HTERT RPE-1 (cell line): ENCODE measurements around the gene RBBP8.
"Not testable (repeated sequence)": the region's sequence is repeated elsewhere in the genome, so short reads cannot be mapped to it uniquely, and the experiment has no call there.

ENCODE experiments used
- in situ Hi-C: fragments of 300-500 bp; cut with MboI; formaldehyde crosslinking; loops from 4 replicates; pipeline ENCODE4 v1.14.3; 2020; ENCODE audit warnings: low sequenced_read_pairs

Gene RBBP8

DNA sequence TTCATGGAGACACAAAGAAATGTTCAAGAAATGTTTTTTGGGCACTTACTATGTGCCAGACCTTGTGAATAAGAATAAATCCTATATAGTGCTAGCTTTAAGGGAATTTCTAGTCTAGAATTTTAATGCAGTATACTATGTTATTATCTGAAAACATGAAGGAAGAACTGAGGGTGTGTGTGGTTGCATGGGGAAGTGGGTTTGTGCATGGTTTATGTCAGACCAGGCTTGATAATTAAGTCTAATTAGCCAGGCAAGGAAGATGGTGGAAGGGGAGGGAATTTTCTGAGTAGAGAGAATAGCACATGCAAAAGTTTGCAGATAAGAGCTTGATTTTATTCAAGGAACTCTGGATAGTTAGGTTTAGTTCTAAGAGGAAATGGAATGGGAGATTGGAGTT is 6.5 kb downstream of the RBBP8 start:
- in situ Hi-C loops, result no loop called here

- in situ Hi-C loops, result no loop called here
Measured at GRCh38 chr18:22943847-22944246, 10.7 kb downstream of the RBBP8 start.

DNA sequence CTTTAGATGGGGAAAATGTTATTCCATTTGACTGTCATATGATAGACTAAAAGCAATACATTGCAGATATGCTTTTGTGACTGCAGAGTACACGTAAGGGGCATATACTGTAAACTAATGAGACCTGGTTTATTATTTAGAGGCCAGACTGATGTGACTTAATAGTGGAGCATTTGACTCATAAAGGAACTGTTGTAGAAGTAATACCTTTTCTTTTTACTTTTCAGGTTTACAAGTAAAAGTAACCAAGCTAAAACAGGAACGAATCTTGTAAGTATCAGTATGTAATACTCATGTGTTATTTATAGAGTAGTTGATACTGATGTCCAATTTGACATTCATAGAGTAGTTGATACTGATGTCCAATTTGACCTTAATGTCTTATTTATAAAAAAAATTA is 13.1 kb downstream of the RBBP8 start:
- in situ Hi-C loops, result no loop called here

GRCh38 chr18:22946846-22947245 is 13.7 kb downstream of the RBBP8 start:
- in situ Hi-C loops, result no loop called here

- in situ Hi-C loops, result no loop called here
Measured at GRCh38 chr18:22951823-22952222, 18.7 kb downstream of the RBBP8 start.

DNA sequence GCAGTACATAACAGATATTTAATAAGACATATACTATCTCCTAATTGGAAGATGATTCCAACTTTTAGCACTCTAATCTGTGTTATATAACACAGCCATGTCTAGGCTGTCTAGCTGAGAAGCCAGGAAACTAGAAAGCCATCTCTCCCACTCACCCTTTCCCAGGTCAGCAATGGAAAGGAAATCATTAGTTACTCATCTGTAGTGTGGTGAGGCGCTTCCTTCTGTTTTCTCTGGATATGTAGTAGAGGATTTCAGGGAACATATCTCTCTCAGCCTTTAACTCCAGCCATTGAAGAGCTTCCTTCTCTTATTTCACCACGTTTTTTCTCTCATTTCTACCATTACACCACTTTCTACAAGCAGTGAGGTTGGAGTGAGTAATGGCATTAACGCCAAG is 19.4 kb downstream of the RBBP8 start:
- in situ Hi-C loops, result no loop called here

GRCh38 chr18:22953982-22954381 is 20.9 kb downstream of the RBBP8 start:
- in situ Hi-C loops, result not testable (repeated sequence)

- in situ Hi-C loops, result no loop called here
Measured at GRCh38 chr18:22956226-22956625, 23.1 kb downstream of the RBBP8 start.

DNA sequence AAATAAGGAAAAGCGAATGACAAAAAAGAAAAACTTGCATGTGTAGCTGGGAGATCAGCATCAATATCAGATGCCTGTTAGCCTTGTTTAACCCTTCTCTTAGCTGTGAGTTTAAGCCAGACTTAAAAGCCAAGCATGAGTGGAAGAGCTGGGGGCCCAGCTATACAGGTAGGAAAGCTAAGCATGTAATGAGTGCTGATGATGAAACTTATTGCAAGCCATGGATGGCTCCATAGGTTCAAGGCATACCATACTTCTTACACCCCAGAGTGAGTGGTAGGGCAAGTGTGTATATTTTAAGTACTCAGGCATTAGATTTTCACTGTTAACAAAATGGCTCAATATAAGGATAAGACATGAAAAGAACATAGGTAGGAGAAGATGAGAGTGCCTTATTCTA is 28.0 kb downstream of the RBBP8 start:
- in situ Hi-C loops, result no loop called here

DNA sequence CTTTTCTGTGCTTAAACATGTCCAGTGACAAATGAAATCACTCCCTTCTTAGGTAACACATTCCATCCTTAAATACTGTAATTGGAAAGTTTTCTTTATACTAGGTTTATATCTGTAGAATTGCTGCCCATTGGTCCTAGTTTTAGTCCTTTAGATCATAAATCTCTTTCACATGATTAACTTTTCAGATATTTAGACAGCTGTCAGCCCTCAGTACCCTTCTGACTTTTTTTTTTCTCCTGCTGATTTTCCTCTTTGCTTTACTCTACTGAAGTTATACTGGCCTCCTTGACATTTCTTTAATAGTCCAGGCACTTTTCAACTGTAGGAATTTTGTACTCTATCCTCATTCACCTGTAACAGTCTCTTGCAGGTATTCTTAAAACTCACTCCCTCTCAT is 28.9 kb downstream of the RBBP8 start:
- in situ Hi-C loops, result no loop called here

DNA sequence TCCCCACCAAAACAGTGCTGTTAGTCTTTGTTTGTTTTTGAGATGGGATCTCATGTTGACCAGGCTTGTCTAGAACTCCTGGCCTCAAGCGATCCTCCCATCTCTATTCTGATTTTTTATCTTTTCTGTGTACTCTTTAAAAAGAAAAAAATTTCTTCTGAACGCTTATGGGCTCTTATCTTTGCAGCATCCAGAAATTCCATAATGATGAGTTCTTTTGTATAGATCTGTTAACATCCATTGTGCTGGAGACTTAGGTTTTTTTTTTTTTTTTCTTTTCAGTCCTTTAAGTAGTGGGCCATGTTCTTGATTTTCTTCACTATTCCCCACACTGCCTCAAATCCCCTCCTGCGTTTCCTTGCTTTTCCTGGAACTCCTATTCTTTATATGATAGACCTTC is 31.0 kb downstream of the RBBP8 start:
- in situ Hi-C loops, result no loop called here

DNA sequence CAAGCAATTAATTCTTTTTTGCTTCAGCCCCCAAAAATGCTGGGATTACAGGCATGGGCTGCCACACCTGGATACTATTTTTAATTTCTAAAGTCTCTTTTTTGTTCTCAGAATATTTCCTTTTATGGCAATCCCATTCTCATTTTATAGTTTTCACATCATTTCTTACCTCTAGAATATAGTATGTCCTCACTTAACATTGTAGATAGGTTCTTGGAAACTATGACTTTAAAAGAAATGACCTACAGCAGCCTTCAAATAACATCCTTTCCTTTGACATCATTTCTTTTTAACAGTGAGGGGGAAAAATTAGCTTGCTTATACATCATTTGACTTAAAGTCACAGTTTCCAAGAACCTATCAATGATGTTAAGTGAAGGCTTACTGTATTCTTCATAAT is 31.6 kb downstream of the RBBP8 start:
- in situ Hi-C loops, result no loop called here

DNA sequence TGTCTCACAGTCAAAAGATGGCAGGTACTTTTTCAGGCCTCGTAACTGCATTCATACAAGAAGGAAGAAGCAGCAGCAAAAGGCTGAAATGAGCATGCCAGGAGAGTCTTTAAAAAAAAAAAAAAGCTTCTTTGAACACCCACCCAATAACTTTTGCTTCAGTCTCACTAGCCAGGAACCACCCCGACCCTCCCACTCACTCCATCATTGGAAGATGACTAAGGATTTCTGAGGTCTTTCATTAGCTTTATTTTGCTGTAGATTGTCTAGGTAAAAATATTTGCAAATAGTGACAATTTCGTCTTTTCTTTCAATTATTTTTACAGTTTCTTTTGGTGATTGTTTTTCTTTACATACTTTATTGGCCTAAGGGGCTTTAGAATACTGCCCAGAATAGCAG is 37.9 kb downstream of the RBBP8 start:
- in situ Hi-C loops, result no loop called here

DNA sequence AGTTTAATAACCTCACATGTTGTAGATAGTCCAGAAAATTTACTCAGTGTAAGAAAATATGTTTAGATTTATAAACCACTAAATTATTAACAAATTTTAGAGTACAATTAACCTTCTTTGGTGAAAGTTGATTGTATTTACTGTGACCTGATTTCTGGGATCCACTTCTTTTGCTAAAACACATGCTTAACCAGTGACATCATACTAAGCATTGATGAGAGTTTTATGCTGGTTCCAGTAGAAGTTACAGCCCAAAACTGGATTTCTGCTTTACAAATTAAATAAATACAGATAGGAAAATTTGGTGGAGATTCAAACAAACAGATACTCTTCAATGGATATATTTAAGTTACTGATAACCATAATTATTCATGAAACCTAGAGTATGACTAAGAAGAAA is 40.9 kb downstream of the RBBP8 start:
- in situ Hi-C loops, result no loop called here

- in situ Hi-C loops, result no loop called here
Measured at GRCh38 chr18:22974707-22975106, 41.6 kb downstream of the RBBP8 start.

- in situ Hi-C loops, result no loop called here
Measured at GRCh38 chr18:22975508-22975907, 42.4 kb downstream of the RBBP8 start.

DNA sequence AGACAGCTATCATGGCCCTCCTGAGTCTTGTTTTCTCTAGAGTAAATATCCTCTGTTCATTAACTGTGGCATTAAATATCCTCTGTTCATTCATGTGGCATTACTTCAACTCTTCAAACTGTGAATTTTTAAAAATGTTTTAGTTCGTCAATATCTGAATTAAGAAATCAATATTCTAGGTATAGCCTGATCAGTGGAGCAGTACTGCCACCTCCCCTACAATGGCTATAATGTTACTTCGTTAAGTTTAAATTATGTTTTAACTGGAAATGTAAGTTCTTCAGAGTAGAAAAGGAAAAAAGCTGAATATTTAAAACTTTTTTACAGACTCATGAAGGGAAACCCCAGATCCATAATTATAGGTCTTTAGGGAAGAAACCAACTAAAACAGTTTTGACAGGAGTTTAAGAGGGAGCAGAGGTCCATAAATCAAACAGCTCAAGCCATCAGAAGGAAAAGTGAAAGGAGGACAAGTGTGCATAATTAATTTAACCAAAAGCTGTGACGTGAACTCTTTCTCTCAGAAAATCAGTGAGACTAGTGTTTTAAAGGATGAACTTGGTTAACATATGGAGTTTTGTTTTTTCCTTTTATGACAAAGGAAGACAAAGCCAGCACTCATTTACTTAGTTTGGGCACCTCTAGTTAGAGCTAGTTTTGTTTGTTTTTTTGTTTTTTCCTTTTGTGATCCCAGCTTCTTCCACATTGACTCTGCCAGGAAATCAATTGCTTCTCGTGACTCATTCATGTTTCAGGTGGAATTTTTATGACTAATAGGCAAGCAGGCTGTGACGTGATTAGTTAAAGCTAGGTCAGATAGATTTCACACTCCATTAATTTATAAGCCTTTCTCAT is 44.9 kb downstream of the RBBP8 start:
- in situ Hi-C loops, result no loop called here

DNA sequence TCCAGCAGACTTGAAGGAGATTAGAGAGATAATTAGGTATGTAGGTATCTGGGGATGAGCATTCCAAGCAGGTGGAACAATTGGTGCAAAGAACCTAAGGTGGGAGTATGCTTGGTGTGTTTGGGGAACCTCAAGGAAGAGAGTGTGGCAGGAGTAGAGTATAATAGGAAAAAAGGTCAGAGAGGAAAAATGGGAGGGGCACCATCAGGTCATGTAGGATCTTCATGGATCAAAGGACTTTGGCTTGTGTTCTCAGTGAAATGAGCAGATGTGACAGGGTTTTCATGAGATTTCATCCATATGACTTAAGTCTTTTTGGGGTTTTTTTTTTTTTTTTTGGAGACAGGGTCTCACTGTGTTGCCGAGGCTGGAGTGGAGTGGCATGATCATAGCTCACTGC is 47.3 kb downstream of the RBBP8 start:
- in situ Hi-C loops, result no loop called here

GRCh38 chr18:22981274-22982133 is 48.4 kb downstream of the RBBP8 start:
- in situ Hi-C loops, result no loop called here

GRCh38 chr18:22983175-22983574 is 50.0 kb downstream of the RBBP8 start:
- in situ Hi-C loops, result no loop called here

DNA sequence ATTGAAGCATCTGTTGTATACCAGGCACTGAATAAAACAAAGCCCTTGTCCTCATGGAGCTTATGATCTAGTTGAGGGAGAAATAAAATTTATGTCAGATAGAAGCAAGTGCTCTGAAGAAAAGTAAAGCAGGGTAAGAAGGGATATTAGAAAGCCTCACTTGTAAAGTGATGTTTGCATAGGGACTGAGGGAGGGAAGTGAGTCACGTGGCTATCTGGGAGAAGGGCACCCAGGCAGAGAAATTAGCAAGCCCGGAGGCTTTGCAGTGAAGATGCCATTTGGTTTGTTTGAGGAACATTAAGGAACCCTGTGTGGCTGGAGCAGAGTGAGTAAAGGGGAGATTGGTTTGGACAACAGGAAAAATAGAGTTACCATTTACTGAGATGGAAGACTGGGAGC is 52.1 kb downstream of the RBBP8 start:
- in situ Hi-C loops, result no loop called here

- in situ Hi-C loops, result no loop called here
Measured at GRCh38 chr18:22987547-22988189, 54.5 kb downstream of the RBBP8 start.
